Stimulated activated CD4-positive, alpha-beta T cell treated with anti-CD3 and anti-CD28 coated beads, Interleukin-12 subunit alpha, Interleukin-12 subunit beta, amount 100 ng/mL, for 24 hours (primary cell): Measurements from ENCODE around the gene FAXDC2.

Source experiments
- DNase-seq, 2 experiments: peaks; one replicate each; pipeline ENCODE4 v3.0.0-alpha.2; 2020; ENCODE audit warnings: low read depth in 2 of 2

FAXDC2 gene

DNA sequence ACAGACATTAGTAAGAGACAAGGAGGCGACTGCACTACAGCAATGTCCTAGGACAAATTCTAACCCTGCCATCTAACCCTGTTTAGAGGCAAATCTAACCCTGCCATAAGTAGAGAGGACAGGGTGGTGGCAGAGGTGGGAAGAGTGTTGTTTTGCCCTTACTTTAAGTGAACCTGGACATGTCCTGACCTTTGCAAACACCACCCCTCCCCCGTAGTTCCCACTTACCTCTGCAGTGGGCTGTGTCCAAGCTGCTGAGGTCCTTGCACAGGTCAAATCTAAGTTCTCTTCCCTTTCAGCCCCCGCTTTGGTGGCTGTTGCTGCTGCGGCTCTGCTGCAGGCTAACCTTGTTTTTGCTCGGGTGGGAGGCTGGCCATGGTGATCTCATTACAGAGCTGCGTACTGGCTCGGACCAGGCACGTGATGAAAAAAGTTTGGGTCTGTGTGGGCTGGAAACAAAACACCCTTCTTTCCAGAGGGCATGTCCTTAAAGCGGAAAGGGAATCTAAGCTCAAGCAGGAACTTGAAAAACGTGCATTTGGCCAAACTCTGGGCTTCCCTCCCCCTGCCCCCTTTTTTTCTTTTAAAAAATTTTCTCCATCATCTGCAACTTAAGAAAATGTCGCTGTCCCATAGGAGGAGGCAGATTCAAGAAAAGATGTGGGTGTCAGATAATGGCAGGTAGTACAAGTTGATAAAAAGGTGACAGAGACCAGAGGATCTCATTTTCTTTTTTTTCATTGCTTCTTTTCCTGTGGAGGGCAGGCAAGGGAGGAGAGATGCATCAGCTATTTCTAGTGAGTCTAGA, at the start of gene FAXDC2:
FAXDC2 (minus strand) TSS at position 349 of the 808 bp plus-strand sequence. CDS start 12,425 bp downstream, outside the sequence.
- DNase-seq, result no peak

- DNase-seq, result no peak
Observed at GRCh38 chr5:154900066-154900465, 49.7 kb upstream of the FAXDC2 start.

DNA sequence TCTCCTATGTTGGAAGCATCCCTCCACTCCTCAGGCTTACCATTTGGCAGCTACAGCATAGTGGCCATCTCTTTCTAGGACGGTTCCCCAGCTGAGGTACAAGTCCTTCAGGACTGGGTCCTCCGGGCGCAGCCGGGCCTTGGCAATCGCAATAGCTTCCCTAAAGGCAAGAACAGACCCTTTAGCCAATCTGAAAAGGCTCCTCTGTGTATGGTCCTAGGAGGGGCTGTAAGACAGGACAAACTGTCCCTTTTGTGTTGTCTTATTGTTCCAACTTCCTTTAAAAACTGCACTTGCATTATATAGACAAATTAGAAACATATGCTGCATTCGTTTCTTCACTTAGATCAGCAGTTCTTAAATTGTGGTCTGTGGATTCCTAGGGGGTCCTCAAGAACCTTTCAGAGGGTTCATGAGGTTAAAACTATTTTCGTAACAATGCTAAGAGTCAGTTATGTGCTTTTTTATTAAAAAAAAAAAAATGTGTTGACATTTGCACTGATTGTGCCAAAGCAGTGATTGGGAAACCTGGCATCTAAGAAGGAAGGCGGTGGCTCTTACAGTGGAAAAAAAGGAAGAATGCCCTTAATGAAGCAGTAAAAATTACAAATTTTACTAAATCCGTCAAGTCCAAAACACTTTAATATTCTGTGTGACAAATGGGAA, 48.9 kb upstream of the FAXDC2 start:
- DNase-seq, result no peak

GRCh38 chr5:154898210-154898609, 47.8 kb upstream of the FAXDC2 start:
- no peak for DNase-seq

- no peak for DNase-seq
Observed at GRCh38 chr5:154896562-154897165, 46.3 kb upstream of the FAXDC2 start.

- no peak for DNase-seq
Observed at GRCh38 chr5:154895606-154896561, 45.5 kb upstream of the FAXDC2 start.

- DNase-seq, result no peak
Observed at GRCh38 chr5:154893381-154893780, 43.0 kb upstream of the FAXDC2 start.

DNA sequence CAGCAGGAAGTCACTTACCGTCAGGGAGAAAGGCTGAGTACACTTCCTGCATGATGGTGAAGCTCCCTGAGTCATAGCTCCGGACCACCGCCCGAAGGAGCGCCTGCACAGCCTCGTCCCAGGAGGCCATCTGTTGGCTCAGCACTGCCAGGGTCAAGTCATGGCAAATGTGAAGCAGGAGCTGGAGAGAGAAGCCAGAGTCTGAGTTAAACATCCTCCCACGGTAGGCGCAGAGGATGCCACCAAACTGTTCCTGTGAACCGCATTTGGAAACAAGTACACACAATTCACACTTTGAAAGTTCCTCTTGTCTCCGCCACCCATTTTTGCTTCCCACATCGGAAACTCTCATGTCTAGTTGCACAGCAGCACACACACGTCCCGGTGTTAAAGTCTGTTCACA, 42.0 kb upstream of the FAXDC2 start:
- DNase-seq, result no peak

DNA sequence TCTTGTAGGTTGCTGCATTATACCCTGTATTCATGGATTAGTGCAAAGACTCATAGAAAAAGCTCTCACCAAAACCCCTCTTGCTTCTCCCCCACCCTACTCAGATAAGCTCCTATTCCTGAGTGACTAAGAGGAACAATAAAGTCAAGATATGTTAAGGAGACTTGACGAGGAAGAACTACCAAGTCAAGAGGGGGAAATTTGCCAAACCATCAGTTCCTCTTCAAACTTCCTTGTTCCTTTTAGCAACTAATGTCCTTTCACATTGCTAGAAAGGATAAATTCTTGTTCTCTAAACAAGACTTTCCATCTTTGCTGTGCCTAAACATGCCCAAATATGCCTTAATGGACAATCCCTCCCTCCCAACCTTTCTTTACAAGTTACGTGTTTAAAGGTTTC, 35.0 kb upstream of the FAXDC2 start:
- no peak for DNase-seq

GRCh38 chr5:154884424-154884823, 34.0 kb upstream of the FAXDC2 start:
- DNase-seq, result no peak

- no peak for DNase-seq
Observed at GRCh38 chr5:154881986-154882385, 31.6 kb upstream of the FAXDC2 start.

- DNase-seq, result no peak
Observed at GRCh38 chr5:154878642-154879335, 28.4 kb upstream of the FAXDC2 start.

DNA sequence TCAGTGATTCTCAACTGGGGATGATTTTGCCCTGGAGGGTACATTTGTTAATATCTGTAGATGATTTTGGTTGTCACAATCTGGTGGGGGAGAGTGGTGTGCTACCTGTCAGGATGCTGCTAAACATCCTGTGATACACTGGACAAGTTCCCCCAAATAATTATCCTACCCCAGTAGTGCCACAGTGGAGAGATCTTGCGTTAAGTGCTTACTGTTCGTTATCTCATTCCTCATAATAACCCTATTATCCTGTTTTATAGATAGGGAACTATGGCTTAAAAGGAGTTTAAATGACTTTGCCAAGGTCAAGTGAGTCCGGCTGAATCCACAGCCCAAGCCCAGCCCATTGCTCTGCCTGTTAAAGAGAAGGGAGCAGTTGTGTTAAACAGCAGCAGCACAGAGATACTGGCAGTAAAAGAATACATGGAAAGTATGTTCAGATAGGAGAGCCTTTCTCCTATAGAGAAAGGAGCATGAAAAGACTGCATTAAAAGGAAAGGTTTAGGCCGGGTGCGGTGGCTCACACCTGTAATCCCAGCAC, 23.5 kb upstream of the FAXDC2 start:
- DNase-seq, result no peak

DNA sequence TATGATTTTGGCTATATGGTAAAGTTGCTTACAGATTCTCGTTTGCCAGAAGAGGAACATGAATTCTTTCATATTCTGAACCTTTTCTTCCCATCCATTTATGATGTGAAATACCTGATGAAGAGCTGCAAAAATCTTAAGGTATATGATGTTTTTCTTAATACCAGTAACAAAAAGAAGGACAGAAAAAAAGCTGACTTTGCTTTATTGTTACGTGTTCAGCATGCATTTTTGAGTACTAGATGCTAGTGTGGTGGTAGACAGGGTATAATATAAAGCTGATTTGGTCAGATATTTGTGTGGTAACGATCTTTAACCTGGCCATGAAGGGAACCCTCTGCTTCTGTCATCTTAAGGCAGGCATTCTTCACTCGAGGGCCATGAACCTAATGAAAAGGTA, 21.3 kb upstream of the FAXDC2 start:
- no peak for DNase-seq

DNA sequence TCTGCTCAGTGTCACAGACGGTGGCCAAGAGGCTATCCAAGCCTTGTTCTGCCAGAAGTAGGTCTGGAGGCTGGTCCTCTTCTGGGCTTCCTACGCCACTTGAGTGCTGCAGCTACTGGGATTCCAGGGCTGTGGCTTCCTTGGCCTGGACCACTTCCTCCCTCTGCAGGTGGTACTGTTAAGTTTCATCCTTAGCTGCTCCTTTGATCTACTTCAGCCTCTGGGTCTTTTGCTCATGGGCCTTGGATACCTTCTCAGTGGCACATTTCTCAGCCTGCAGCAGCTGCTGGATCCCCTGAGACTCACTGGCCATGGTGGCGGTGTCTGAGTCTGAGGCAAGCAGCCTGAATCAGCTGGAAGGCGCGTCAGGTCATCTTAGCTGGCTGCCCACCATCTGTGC, 18.3 kb upstream of the FAXDC2 start:
- no peak for DNase-seq

- no peak for DNase-seq
Observed at GRCh38 chr5:154866841-154867240, 16.4 kb upstream of the FAXDC2 start.

DNA sequence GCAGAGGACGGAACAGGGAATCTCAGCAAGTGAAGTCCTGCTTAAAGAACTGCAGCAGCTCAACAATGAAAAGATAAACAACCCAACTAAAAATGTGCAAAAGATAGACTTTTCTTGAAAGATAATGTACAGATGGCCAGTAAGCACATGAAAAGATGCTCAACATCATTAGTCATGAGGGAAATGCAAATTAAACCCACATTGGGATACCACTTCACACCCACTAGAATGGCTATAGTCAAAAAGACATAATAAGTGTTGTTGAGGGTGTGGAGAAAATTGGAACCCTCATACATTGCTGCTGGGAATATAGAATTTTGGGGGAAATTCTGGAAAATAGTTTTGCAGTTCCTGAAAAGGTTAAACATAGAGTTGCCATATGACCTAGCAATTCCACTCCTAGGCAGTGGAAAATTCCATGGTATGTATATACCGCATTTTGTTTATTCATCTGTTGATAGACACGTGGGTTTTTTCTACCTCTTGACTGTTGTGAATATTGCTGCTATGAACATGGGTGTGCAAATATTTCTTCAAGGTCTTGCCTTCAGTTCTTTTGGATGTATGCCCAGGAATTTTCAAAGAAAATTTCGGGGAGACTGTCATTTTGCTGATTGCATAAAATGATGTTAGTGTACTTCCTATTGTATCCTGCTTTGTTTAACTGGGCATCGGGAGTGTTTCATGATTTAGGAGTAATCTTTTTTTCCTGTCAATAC, 15.2 kb upstream of the FAXDC2 start:
- no peak for DNase-seq

DNA sequence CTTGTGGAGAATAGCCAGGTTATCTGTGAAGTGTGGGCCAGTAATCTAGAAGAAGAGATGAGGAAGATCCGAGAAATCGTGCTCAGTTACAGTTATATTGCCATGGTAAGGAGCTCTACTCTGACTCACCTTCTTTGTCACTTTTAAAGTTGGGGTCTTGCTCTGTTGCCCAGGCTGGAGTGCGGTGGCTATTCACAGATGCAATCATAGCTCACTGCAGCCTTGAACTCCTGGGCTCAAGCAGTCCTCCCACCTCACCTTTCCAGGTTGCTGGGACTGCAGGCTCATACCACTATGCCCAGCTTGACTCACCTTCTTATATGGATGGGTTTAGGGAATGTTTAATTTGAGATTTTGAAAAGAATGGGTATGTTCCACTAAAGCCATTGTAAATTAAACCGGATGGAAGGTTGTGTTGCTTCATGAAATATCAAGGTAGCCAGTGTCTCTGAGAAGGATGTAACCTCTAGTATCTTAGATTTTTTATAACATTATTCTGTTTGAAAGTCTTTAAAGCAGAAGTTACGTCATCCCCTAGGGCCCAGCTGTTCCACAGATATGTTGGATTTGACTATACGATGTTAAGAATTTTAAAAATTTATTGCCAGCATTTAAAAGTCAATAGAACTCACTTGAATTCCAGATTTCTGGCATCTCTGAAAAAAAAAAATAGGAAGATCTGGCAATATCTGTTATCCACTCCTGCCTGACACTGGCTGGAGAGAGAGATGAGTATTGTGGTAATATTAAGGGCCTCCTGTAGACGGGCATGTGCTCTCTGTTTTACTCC, 13.1 kb upstream of the FAXDC2 start:
- DNase-seq, result no peak

DNA sequence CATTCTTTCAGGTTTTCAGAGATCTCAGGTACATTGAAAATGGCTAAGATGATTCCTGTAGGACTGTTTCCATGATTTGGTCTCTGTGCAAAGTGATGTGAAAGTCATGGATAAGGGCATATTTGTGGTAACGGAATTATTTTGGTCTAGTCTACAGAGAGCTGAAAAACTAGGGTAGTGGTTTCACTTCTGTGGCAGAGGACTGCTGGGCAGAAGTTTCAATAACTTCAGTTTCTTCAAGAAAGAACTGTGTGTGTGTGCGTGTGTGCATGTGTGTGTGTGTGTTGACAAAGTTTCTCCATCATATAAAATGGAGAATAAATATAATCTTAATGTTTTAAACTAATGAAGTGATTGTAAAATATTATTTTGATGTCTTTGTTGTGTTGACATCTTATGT, 12.4 kb upstream of the FAXDC2 start:
- DNase-seq, result no peak
